ENCODE measurements around the gene LCORL.

DNA sequence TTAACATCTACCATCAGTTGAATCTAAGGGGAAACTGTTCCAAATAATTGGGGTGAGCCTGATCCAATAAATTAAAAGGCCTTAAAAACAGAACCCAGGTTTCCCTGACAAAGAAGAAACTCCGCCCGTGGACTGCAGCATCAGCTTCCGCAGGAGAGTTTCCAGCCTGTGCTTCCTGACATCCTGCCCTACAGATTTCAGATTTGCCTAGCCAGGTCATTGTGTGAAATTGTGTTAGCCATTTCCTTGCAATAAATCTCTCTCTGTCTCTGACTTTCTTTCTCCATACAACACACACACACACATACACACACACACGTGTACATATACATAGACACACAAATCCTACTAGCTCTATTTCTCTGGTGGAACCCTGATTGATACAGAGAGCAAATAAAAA, 48.3 kb upstream of the LCORL start:
- TF ChIP-seq, protein P1, sequence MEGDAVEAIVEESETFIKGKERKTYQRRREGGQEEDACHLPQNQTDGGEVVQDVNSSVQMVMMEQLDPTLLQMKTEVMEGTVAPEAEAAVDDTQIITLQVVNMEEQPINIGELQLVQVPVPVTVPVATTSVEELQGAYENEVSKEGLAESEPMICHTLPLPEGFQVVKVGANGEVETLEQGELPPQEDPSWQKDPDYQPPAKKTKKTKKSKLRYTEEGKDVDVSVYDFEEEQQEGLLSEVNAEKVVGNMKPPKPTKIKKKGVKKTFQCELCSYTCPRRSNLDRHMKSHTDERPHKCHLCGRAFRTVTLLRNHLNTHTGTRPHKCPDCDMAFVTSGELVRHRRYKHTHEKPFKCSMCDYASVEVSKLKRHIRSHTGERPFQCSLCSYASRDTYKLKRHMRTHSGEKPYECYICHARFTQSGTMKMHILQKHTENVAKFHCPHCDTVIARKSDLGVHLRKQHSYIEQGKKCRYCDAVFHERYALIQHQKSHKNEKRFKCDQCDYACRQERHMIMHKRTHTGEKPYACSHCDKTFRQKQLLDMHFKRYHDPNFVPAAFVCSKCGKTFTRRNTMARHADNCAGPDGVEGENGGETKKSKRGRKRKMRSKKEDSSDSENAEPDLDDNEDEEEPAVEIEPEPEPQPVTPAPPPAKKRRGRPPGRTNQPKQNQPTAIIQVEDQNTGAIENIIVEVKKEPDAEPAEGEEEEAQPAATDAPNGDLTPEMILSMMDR (conservative IDR thresholded peaks at IDR 0.05; ENCODE audit: low read depth, low read length), result no peak
- TF ChIP-seq POLR2A (IDR thresholded peaks at IDR 0.05; ENCODE audit: low read depth, low read length) (no peak), RAD21 (IDR thresholded peaks at IDR 0.05; ENCODE audit: low read length) (no peak), MXI1 (IDR thresholded peaks at IDR 0.05; ENCODE audit: borderline replicate concordance, low read depth, low read length) (no peak), RFX5 (IDR thresholded peaks at IDR 0.05; ENCODE audit: low read depth, low read length) (no peak), SMC3 (IDR thresholded peaks at IDR 0.05; ENCODE audit: low read depth, low read length) (no peak)
